Fibroblast of gingiva (primary cell): ENCODE data around the gene CEBPE.
"Not testable (repeated sequence)": the region's sequence is repeated elsewhere in the genome, so short reads cannot be mapped to it uniquely, and the experiment has no call there.

Source experiments
- DNase-seq: peaks from one replicate; pipeline ENCODE4 v3.0.0-alpha.2; 2011; ENCODE audit warnings: low read depth

The CEBPE gene

GRCh38 chr14:23121361-23121771 is 2.3 kb upstream of the CEBPE start:
- peak; percentile 25 for DNase-seq

- DNase-seq, result peak; percentile 73
Measured at GRCh38 chr14:23120541-23121251, 1.6 kb upstream of the CEBPE start.

- no peak for DNase-seq
Measured at GRCh38 chr14:23119363-23120327, 590 bp upstream of the CEBPE start.

- no peak for DNase-seq
Measured at GRCh38 chr14:23117371-23118020, 1.6 kb downstream of the CEBPE start.

GRCh38 chr14:23115918-23116317 is 3.1 kb downstream of the CEBPE start:
- no peak for DNase-seq

GRCh38 chr14:23115039-23115731 is 3.9 kb downstream of the CEBPE start:
- DNase-seq, result peak; percentile 90

- no peak for DNase-seq
Measured at GRCh38 chr14:23114669-23115038, 4.4 kb downstream of the CEBPE start.

GRCh38 chr14:23114120-23114458 is 5.0 kb downstream of the CEBPE start:
- DNase-seq, result no peak

GRCh38 chr14:23113431-23114119 is 5.5 kb downstream of the CEBPE start:
- DNase-seq, result no peak

GRCh38 chr14:23112359-23113178 is 6.5 kb downstream of the CEBPE start:
- DNase-seq, result no peak

- DNase-seq, result no peak
Measured at GRCh38 chr14:23110579-23111365, 8.3 kb downstream of the CEBPE start.

- no peak for DNase-seq
Measured at GRCh38 chr14:23109769-23110168, 9.3 kb downstream of the CEBPE start.

GRCh38 chr14:23108169-23108568 is 10.9 kb downstream of the CEBPE start:
- DNase-seq, result not testable (repeated sequence)

GRCh38 chr14:23107620-23108019 is 11.4 kb downstream of the CEBPE start:
- DNase-seq, result not testable (repeated sequence)

- DNase-seq, result no peak
Measured at GRCh38 chr14:23106747-23107045, 12.4 kb downstream of the CEBPE start.

GRCh38 chr14:23105348-23105824 is 13.7 kb downstream of the CEBPE start:
- DNase-seq, result no peak

- no peak for DNase-seq
Measured at GRCh38 chr14:23104591-23105347, 14.3 kb downstream of the CEBPE start, which contains the start of gene CIROP. Gene CIROP (minus strand): TSS chr14:23104989. CDS start chr14:23104920, 69 bp downstream.

- no peak for DNase-seq
Measured at GRCh38 chr14:23104070-23104590, 14.9 kb downstream of the CEBPE start.

- no peak for DNase-seq
Measured at GRCh38 chr14:23103581-23103980, 15.5 kb downstream of the CEBPE start.
